ENCODE results near the gene OGFOD1.
"Not testable (repeated sequence)": the region's sequence is repeated elsewhere in the genome, so short reads cannot be mapped to it uniquely, and the experiment has no call there.

The OGFOD1 gene

DNA sequence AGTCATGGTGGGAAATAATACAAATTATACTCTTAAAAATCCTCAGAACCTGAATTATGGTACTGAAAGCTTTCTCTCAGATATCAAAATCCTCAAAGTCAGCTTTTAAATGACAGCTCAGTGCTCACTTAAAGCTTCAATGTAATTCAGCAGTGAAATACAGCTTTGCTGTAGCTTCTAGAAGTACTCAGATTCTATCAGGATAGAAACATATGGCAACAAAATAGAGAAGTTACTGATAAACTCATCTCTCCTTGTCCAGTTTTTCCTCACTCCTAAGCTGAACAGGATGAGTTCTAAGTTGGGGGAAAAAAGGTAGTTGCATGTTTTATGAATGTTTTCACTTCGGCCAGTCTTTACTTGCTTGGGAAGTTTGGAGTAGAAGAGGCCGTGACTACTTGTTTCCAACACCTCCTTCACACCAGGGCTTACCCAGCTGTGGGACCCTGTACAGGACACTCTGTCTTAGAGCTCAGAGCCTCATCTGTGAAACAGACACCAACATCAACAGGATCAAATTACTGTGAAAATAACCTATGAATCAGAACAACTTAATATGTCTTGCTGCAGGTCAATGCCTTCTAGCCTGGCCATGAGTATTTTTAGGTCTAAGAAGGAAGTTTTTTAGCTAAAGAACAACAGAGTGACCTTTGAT lies 30.2 kb downstream of the OGFOD1 start:
- no peak overlapping the region for H3K27ac ChIP-seq
- intact Hi-C loops (cut with DNase I; ENCODE audit: low total_unique reads): no loop called here
- peaks cover 50 to 82% (median 69%) of the 10 kb centered on the region in 3 donors for H3K36me3 ChIP-seq

DNA sequence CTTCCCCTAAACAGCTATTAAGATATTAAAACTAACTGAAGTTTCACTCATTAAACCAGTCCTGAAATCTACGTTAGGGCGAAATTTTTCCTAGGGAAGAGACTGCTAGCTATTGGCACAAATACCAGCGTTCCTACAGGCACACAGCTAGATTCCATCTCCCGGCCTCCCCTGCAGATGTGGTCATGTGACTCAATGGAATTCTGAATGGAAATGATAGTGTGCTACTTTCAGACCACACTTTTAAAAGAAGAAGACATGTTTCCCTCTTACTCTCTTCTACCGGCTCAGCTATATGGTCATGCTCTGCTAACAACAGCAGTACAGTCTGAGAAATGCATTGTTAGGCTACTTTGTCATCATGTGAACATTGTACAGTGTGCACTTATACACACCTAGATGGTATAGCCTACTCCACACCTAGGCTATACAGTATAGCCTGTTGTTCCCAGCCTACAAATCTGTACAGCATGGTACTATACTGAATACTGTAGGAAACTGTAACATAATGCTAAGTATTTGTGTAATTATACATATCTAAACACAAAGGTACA lies 31.4 kb downstream of the OGFOD1 start:
- H3K36me3 ChIP-seq: peaks cover 41 to 72% (median 61%) of the 10 kb centered on the region in 3 donors
- no peaks in the 10 kb centered on the region for H3K9me3 ChIP-seq
- no peak for DNase-seq
- H3K27me3 ChIP-seq: no peaks in the 10 kb centered on the region
- H3K4me1 ChIP-seq: no peaks in the 10 kb centered on the region
- TF ChIP-seq, protein P1, sequence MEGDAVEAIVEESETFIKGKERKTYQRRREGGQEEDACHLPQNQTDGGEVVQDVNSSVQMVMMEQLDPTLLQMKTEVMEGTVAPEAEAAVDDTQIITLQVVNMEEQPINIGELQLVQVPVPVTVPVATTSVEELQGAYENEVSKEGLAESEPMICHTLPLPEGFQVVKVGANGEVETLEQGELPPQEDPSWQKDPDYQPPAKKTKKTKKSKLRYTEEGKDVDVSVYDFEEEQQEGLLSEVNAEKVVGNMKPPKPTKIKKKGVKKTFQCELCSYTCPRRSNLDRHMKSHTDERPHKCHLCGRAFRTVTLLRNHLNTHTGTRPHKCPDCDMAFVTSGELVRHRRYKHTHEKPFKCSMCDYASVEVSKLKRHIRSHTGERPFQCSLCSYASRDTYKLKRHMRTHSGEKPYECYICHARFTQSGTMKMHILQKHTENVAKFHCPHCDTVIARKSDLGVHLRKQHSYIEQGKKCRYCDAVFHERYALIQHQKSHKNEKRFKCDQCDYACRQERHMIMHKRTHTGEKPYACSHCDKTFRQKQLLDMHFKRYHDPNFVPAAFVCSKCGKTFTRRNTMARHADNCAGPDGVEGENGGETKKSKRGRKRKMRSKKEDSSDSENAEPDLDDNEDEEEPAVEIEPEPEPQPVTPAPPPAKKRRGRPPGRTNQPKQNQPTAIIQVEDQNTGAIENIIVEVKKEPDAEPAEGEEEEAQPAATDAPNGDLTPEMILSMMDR (IDR thresholded peaks at IDR 0.05): no peak
- H3K27ac ChIP-seq: no peak overlapping the region
- intact Hi-C loops (cut with DNase I; ENCODE audit: low total_unique reads): no loop called here
- H3K4me3 ChIP-seq: no peak overlapping the region

More for the DNA sequence above, 30.2 kb downstream of the OGFOD1 start:
- TF ChIP-seq, protein P1 (IDR thresholded peaks at IDR 0.05): no peak
- DNase-seq: no peak
- no peaks in the 10 kb centered on the region for H3K4me1 ChIP-seq
- H3K27me3 ChIP-seq: no peaks in the 10 kb centered on the region
- no peaks in the 10 kb centered on the region for H3K9me3 ChIP-seq
- H3K4me3 ChIP-seq: no peak overlapping the region

DNA sequence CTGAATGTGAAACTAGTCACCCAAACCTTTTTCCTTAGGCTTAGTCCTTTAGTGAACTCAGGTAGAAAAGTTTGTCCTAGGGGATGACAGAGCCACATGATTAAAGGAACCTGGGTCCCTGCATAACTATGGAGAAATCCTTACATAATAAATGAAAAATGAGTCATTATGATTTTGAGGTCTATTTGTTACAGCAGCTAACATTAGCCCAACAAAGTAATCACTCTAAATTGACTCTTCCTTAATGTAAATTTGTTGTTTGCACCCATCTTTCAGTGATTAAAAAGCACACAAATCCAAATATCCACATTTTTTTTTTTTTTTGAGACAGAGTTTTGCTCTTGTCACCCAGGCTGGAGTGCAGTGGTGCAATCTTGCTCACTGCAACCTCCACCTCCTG lies 32.0 kb downstream of the OGFOD1 start:
- H3K36me3 ChIP-seq: peaks cover 36 to 65% (median 56%) of the 10 kb centered on the region in 3 donors
- no peaks in the 10 kb centered on the region for H3K27me3 ChIP-seq
- no peaks in the 10 kb centered on the region for H3K9me3 ChIP-seq
- TF ChIP-seq, protein P1 (IDR thresholded peaks at IDR 0.05): no peak
- no peak overlapping the region for H3K4me3 ChIP-seq
- no peak overlapping the region for H3K27ac ChIP-seq
- no peaks in the 10 kb centered on the region for H3K4me1 ChIP-seq
- intact Hi-C loops (cut with DNase I; ENCODE audit: low total_unique reads): no loop called here
- DNase-seq: no peak

DNA sequence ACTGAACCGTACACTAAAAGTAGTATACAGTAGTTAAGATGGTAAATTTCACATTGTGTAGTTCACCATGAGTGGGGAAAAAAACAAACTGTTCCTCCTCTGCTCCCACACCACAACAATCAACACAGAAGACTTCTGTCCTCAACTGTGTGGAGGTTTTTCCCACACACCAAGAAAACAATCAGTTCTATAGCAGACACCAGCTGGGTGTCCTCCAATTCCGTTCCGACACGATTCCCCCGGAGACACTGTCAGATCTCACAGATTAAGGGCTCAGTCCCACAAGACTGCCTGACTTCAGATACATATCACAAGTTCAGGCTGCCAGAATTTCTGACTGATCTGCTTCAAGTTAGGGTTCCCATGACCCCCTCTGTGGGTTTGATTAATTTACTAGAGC lies 36.7 kb downstream of the OGFOD1 start:
- intact Hi-C loops (cut with DNase I; ENCODE audit: low total_unique reads): no loop called here
- no peak overlapping the region for H3K4me3 ChIP-seq

DNA sequence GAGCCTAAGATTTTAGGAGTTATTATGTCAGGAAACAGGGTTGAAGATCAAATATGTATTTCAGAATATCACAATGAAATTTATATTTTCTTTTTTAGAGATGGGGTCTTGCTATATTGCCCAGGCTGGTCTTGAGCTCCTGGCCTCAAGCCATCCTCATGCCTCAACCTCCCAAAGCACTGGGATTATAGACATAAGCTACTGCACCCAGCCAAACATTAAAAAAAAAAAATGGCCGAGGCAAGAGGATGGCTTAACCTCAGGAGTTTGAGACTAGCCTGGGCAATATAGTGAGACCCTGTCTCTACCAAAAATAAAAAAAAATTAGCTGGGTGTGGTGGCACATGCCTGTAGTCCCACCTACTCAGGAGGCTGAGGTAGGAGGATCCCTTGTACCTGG lies 37.5 kb downstream of the OGFOD1 start:
- H3K4me1 ChIP-seq; intact Hi-C loops (cut with DNase I; ENCODE audit: low total_unique reads); H3K4me3 ChIP-seq; H3K9me3 ChIP-seq; H3K27me3 ChIP-seq; DNase-seq; H3K27ac ChIP-seq: not testable (repeated sequence)
- H3K36me3 ChIP-seq: peaks cover 20 to 35% (median 28%) of the 10 kb centered on the region in 3 donors

More for the DNA sequence above, 36.7 kb downstream of the OGFOD1 start:
- TF ChIP-seq, protein P1 (IDR thresholded peaks at IDR 0.05): no peak
- Histone ChIP-seq H3K27me3 (no peaks in the 10 kb centered on the region), H3K9me3 (no peaks in the 10 kb centered on the region), H3K4me1 (no peaks in the 10 kb centered on the region), H3K27ac (no peak overlapping the region), H3K36me3 (peaks cover 29 to 38% (median 33%) of the 10 kb centered on the region in 3 donors)
- DNase-seq: no peak

DNA sequence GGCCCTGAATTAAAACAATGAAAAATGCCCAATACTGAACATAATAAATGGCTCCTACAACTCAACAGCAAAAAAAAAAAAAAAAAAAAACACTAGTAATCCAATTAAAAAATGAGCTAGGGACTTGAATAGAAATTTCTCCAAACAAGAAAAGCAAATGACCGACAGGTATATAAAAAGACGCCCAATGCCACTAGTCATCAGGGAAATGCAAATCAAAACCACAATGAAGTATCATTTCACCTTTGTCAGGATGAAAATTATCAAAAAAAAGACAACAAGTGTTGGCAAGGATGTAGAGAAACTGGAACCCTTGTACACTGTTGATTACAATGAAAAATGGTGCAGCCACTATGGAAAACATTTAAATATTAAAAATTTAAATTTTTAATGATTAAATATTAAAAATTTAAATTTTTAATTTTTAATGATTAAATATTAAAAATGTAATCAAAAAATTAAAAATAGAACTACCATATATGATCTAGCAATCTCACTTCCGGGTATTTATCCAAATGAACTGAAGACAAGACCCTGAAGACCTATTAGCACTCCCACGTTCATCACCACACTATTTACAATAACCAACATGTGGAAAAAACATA lies 40.4 kb downstream of the OGFOD1 start:
- TF ChIP-seq, protein P1 (IDR thresholded peaks at IDR 0.05): no peak
- no peak for DNase-seq
- H3K4me1 ChIP-seq: no peaks in the 10 kb centered on the region
- intact Hi-C loops (cut with DNase I; ENCODE audit: low total_unique reads): no loop called here
- no peak overlapping the region for H3K4me3 ChIP-seq
- H3K27ac ChIP-seq: no peak overlapping the region
- H3K27me3 ChIP-seq: no peaks in the 10 kb centered on the region
- H3K36me3 ChIP-seq: peaks cover 14 to 26% (median 24%) of the 10 kb centered on the region in 3 donors
- no peaks in the 10 kb centered on the region for H3K9me3 ChIP-seq

Measured in tibial artery (tissue), 4 donors.